Thoracic aorta (tissue), 2 donors: ENCODE results near the gene TOM1L2. TPM values are rescaled to one million over a fixed set of nuclear protein-coding genes. Genes with fewer than 3 reads are reported as not detected.

ENCODE experiments used
- ATAC-seq: fragments of 150-250 bp; one replicate; pipeline ENCODE4 v1.8.0; 2017; ENCODE audit warnings: low read depth; ENCODE audit not compliant: insufficient number of reproducible peaks, low FRiP score
- DNase-seq: peaks from one replicate; pipeline ENCODE4 v3.0.0-alpha.2; 2020; ENCODE audit warnings: low spot score
- H3K27ac ChIP-seq, 2 donors: fragments of 200-600 bp; sonication (generic); 1 replicate in 1 of 2; 2 replicates in 1 of 2; pipeline ENCODE4 v1.5.1; 2016; ENCODE audit warnings: mild to moderate bottlenecking in 2 of 2, moderate library complexity in 2 of 2
- H3K27me3 ChIP-seq: fragments of 200-600 bp; sonication (generic); replicated peaks from 2 replicates; pipeline ENCODE4 v1.6.0; 2016; ENCODE audit warnings: mild to moderate bottlenecking; ENCODE audit not compliant: insufficient read depth
- H3K36me3 ChIP-seq: fragments of 200-600 bp; sonication (generic); one replicate; pipeline ENCODE4 v1.5.1; 2016
- H3K4me1 ChIP-seq, 2 donors: fragments of 200-600 bp; sonication (generic); 1 replicate in 1 of 2; 2 replicates in 1 of 2; pipeline versions ENCODE4 v1.5.1 to v1.6.0; 2016; ENCODE audit warnings: low read depth in 2 of 2, mild to moderate bottlenecking in 1 of 2; ENCODE audit not compliant: control insufficient read depth in 1 of 2
- H3K4me3 ChIP-seq: fragments of 200-600 bp; sonication (generic); 2 replicates; pipeline ENCODE4 v1.5.1; 2016; ENCODE audit warnings: mild to moderate bottlenecking
- H3K9me3 ChIP-seq: fragments of 200-600 bp; sonication (generic); 2 replicates; pipeline ENCODE4 v1.5.1; 2016
- CTCF ChIP-seq: fragments of 200-600 bp; sonication (generic); IDR thresholded peaks from one replicate; pipeline ENCODE4 v1.5.1; 2019; ENCODE audit warnings: antibody characterized with exemption
- total RNA-seq, 2 donors: library from RNA; depleted of rRNA; stranded (reverse); fragments of >200 nt; gene quantifications; one replicate each; pipeline versions ENCODE4 v1.1.0 to v1.2.3, GENCODE V29; 2016

The TOM1L2 gene
- total RNA-seq, 2 donors from 2014 or later: 63.4 to 185 TPM

GRCh38 chr17:17823433-17824118, 148.6 kb downstream of the TOM1L2 start:
- ATAC-seq: peak; percentile 62
- peak; percentile 26 for DNase-seq

GRCh38 chr17:17822616-17823015, 149.6 kb downstream of the TOM1L2 start:
- Histone ChIP-seq H3K4me1 (peaks cover 26 to 50% of the 10 kb centered on the region in 2 donors), H3K36me3 (no peaks in the 10 kb centered on the region), H3K27me3 (no peaks in the 10 kb centered on the region), H3K27ac (peak overlapping the region in 1 of 2 donors; percentile 41), H3K9me3 (no peaks in the 10 kb centered on the region), H3K4me3 (peak overlapping the region; percentile 71)
- ATAC-seq: no peak
- TF ChIP-seq CTCF: no peak
- no peak for DNase-seq

More at GRCh38 chr17:17823433-17824118, 148.6 kb downstream of the TOM1L2 start:
- Histone ChIP-seq H3K36me3 (no peaks in the 10 kb centered on the region), H3K27ac (peak overlapping the region; percentile 43 to 71), H3K4me1 (peaks cover 26 to 50% of the 10 kb centered on the region in 2 donors), H3K27me3 (no peaks in the 10 kb centered on the region), H3K9me3 (no peaks in the 10 kb centered on the region), H3K4me3 (peak overlapping the region; percentile 71)
- no peak for TF ChIP-seq CTCF

- Histone ChIP-seq H3K27me3 (no peaks in the 10 kb centered on the region), H3K4me3 (peak overlapping the region; percentile 71), H3K36me3 (peaks cover 1% of the 10 kb centered on the region), H3K27ac (peak overlapping the region in 1 of 2 donors; percentile 41), H3K9me3 (no peaks in the 10 kb centered on the region), H3K4me1 (peaks cover 26 to 50% of the 10 kb centered on the region in 2 donors)
- TF ChIP-seq CTCF: no peak
- ATAC-seq (no peak), DNase-seq (no peak)
Measured at GRCh38 chr17:17822189-17822588, 150.0 kb downstream of the TOM1L2 start.

- no peak overlapping the region for H3K27ac ChIP-seq
- ATAC-seq (no peak), DNase-seq (no peak)
- no peak overlapping the region for H3K4me3 ChIP-seq
- no peaks in the 10 kb centered on the region for H3K27me3 ChIP-seq
- H3K9me3 ChIP-seq: no peaks in the 10 kb centered on the region
- peaks cover 26 to 43% of the 10 kb centered on the region in 2 donors for H3K4me1 ChIP-seq
- peaks cover 7% of the 10 kb centered on the region for H3K36me3 ChIP-seq
- no peak for TF ChIP-seq CTCF
Measured at GRCh38 chr17:17820463-17821158, 151.6 kb downstream of the TOM1L2 start.

- H3K4me3 ChIP-seq: no peak overlapping the region
- H3K4me1 ChIP-seq: peaks cover 23 to 43% of the 10 kb centered on the region in 2 donors
- ATAC-seq (no peak), DNase-seq (no peak)
- H3K36me3 ChIP-seq: peaks cover 7% of the 10 kb centered on the region
- H3K27ac ChIP-seq: no peak overlapping the region
- no peaks in the 10 kb centered on the region for H3K9me3 ChIP-seq
- TF ChIP-seq CTCF: no peak
- H3K27me3 ChIP-seq: no peaks in the 10 kb centered on the region
Measured at GRCh38 chr17:17820046-17820445, 152.2 kb downstream of the TOM1L2 start.
